VCaP (cell line): Measurements from ENCODE around the gene OSBPL2.

Experiments used
- H3K27ac ChIP-seq: fragments of 450-650 bp; 2 replicates; pipeline ENCODE4 v1.5.1; 2017
- CTCF ChIP-seq: fragments of 450-650 bp; conservative IDR thresholded peaks from 2 replicates; pipeline ENCODE4 v1.5.1; 2017; ENCODE audit warnings: mild to moderate bottlenecking, moderate library complexity

The OSBPL2 gene

GRCh38 chr20:62208061-62208794 lies 30.1 kb upstream of the OSBPL2 start:
- H3K27ac ChIP-seq = no peak overlapping the region
- no peak for TF ChIP-seq CTCF

- TF ChIP-seq CTCF = no peak
- H3K27ac ChIP-seq = no peak overlapping the region
Observed at GRCh38 chr20:62208795-62209755, 29.2 kb upstream of the OSBPL2 start.

DNA sequence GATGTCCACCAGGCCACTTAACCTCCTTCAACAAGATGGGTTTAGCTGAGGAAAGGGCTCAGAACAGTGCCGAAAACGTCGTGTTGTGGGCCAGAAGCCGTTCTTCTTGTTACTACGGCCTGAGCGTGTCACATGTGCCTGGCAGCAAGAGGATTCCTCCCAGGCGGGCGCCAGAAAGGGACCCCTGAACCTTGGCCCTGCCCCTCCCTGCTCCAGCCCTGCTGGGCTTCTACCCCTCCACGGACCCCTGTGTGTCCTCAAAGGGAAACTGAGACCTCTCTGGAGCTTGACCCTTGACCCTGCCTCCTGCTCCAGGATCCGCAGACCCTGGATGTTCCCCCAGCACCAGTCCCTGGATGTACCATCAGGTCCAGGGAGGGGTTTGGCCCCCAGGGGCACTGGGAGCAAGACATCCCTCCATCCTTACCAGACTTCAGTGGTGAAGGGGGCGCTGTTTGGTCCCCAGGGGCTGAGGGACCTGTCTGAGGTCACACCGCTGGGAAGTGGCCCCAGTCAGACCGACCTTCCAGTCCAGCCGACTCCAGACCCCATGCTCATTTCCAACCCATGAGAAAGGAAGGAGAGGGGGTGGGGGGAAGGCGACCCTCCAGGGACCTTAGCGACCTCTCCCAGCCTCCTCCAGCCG lies 28.3 kb upstream of the OSBPL2 start:
- TF ChIP-seq CTCF = no peak
- H3K27ac ChIP-seq = no peak overlapping the region

DNA sequence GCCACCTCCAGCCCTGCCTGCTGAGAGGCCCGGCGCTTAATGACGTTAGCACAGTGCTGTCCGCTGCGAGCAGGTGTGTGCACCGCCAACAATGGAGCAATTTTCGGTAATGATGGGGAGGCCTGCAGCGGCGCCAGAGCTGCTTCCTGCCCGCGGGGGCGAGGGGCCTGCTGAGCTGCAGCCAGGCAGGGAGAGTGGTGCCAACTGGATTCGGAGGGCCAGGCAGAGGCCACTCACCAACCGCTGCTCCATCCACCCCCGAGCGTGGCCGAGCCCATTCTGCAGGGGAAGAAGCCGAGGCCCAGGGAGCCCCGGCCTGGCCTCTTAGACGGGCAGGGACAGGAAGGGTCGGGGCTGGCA lies 27.8 kb upstream of the OSBPL2 start:
- no peak for TF ChIP-seq CTCF

DNA sequence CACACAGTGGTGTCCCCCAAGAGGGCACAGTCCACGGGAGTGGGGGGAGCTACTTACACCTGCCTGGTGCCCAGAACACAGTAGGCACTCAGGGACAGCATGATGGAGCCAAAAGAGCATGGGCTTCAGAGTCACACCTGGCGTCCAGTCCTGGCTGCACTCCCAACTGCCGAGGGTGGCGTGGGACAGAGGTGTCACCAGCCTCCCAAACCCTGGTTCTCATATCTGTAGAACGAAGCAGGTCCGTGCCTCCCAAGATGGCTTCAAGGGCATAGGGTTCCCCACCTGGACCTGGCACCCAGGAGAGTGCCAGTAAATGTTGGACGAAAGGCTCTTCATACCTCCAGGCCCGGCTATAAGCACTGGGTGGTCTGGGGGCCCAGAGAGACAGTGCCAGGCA lies 27.1 kb upstream of the OSBPL2 start:
- TF ChIP-seq CTCF = no peak
- no peak overlapping the region for H3K27ac ChIP-seq

More for the DNA sequence above, 27.8 kb upstream of the OSBPL2 start:
- H3K27ac ChIP-seq = no peak overlapping the region

DNA sequence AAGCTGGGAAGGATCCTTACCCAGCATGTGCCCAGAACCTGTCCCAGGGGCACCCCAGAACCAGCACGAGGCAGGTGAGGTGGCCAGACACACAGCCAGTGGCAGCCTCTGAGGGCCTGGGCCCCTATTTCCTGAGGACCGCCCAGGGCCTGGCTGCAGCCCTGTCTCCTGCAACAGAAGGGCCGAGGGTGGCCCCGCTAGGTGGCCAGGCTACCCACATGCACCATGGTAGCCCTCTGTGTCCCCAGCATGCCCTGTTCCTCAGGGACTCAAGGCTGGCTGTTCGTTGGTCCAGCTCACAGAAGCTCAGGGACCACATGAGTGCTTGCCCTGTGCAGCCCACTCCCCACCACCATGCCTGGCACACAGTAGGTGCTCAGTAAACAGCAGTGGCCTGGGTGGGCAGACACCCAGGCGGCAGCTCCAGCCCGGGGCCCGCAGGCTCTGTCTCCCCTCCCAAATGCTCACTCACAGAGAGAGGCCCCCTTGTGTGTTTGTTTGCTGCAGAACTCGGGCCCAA lies 26.5 kb upstream of the OSBPL2 start:
- no peak overlapping the region for H3K27ac ChIP-seq
- TF ChIP-seq CTCF = no peak

- no peak for TF ChIP-seq CTCF
- H3K27ac ChIP-seq = no peak overlapping the region
Observed at GRCh38 chr20:62212299-62212698, 26.0 kb upstream of the OSBPL2 start.
